K562 (cell line): ENCODE data around the gene C1orf87. TPM values are rescaled to one million over a fixed set of nuclear protein-coding genes. Genes with fewer than 3 reads are reported as not detected.

Experiments
- ATAC-seq: fragments of 200-7000 bp; cut with Tn5 transposase; 3 replicates; pipeline ENCODE4 v1.9.1; 2020; ENCODE audit warnings: moderate library complexity
- BruUV-seq: library from RNA; stranded (reverse); fragments of 400-500 nt; replicated peaks from 2 replicates; lab custom pipeline; 2021; lab: Mats Ljungman, UMichigan
- CTCF ChIA-PET: fragments of 300-600 bp; formaldehyde crosslinking; extraction: SDS; loops from one replicate; lab custom pipeline; 2021; ENCODE audit warnings: low intra/inter-chr PET ratio; lab: Yijun Ruan, JAX
- POLR2A ChIA-PET: fragments of 300-600, 350-650 bp; sonication (Branson Sonifier 250); formaldehyde crosslinking; extraction: SDS; loops from one replicate; lab custom pipeline; 2021; ENCODE audit warnings: antibody characterized with exemption, inconsistent platforms; lab: Yijun Ruan, JAX
- DNase-seq, 4 experiments: peaks; one replicate each; pipeline versions ENCODE4 v3.0.0 to v3.0.0-alpha.2; 2011 to 2018; ENCODE audit warnings: low spot score in 3 of 4, mixed read lengths in 3 of 4; ENCODE audit errors: extremely low read depth in 1 of 4
- FAIRE-seq: peaks from 2 replicates; lab custom pipeline; 2011; peaks lifted over from hg19 to GRCh38; lab: Jason Lieb, UNC
- H2AFZ ChIP-seq: 2 replicates; pipeline ENCODE4 v1.6.0; 2011; ENCODE audit warnings: low read depth, low read length, control low read depth, inconsistent platforms
- H3K27ac ChIP-seq: fragments of 200-600 bp; 3 replicates; pipeline ENCODE4 v1.8.0; 2011; ENCODE audit warnings: low read depth, mild to moderate bottlenecking, control low read depth, inconsistent platforms, low read length, moderate library complexity, mixed read lengths; ENCODE audit errors: extremely low read depth
- H3K27me3 ChIP-seq, 2 experiments: fragments of 300-600 bp in 1 of 2; 2 replicates in 1 of 2; 3 replicates in 1 of 2; pipeline versions ENCODE4 v1.6.0 to v1.8.0; 2011; ENCODE audit warnings: inconsistent platforms in 2 of 2, low read length in 2 of 2, mild to moderate bottlenecking in 1 of 2, mixed read lengths in 1 of 2, moderate library complexity in 1 of 2; ENCODE audit not compliant: control insufficient read depth in 2 of 2, insufficient read depth in 2 of 2
- H3K36me3 ChIP-seq: fragments of 300-600 bp; 3 replicates; pipeline ENCODE4 v1.8.0; 2011; ENCODE audit warnings: mild to moderate bottlenecking, low read length, inconsistent platforms; ENCODE audit not compliant: control insufficient read depth, insufficient read depth
- H3K4me1 ChIP-seq, 2 experiments: fragments of 200-600 bp in 1 of 2; replicated peaks in 1 of 2; 2 replicates in 1 of 2; 3 replicates in 1 of 2; pipeline versions ENCODE4 v1.5.1 to v1.8.0; 2011; ENCODE audit warnings: inconsistent platforms in 2 of 2, low read length in 2 of 2, mild to moderate bottlenecking in 1 of 2, mixed read lengths in 1 of 2, moderate library complexity in 1 of 2; ENCODE audit not compliant: control insufficient read depth in 2 of 2, insufficient read depth in 2 of 2
- H3K4me2 ChIP-seq: 2 replicates; pipeline ENCODE4 v1.6.1; 2011; ENCODE audit warnings: low read length, control low read depth, inconsistent platforms, mixed read lengths; ENCODE audit not compliant: insufficient read depth
- H3K4me3 ChIP-seq: fragments of 200-600 bp; sonication (generic), shearing (Covaris generic); 2 replicates; pipeline ENCODE4 v1.5.1; 2016; ENCODE audit warnings: control low read depth, inconsistent platforms
- H3K79me2 ChIP-seq: fragments of 200-600 bp; 3 replicates; pipeline ENCODE4 v1.8.0; 2011; ENCODE audit warnings: low read length, inconsistent platforms; ENCODE audit not compliant: control insufficient read depth, insufficient read depth
- H3K9ac ChIP-seq, 2 experiments: 2 replicates each; pipeline versions ENCODE4 v1.6.0 to v1.6.1; 2011; ENCODE audit warnings: low read depth in 2 of 2, low read length in 2 of 2, control low read depth in 1 of 2, inconsistent platforms in 1 of 2, mild to moderate bottlenecking in 1 of 2, mixed read lengths in 1 of 2; ENCODE audit not compliant: insufficient read depth in 1 of 2
- H3K9me1 ChIP-seq: one replicate; pipeline ENCODE4 v1.6.0; 2011; ENCODE audit warnings: inconsistent platforms, mild to moderate bottlenecking, low read length, moderate library complexity; ENCODE audit not compliant: control insufficient read depth, insufficient read depth
- H3K9me3 ChIP-seq: replicated peaks from 2 replicates; pipeline ENCODE4 v1.5.1; 2011; ENCODE audit warnings: low read depth, low read length, inconsistent platforms; ENCODE audit not compliant: control insufficient read depth, insufficient read depth
- H4K20me1 ChIP-seq: replicated peaks from 2 replicates; pipeline ENCODE4 v1.6.1; 2011; ENCODE audit warnings: low read length, inconsistent platforms, mixed read lengths; ENCODE audit not compliant: control insufficient read depth, insufficient read depth
- CTCF ChIP-seq, 3 experiments: IDR thresholded peaks in 2 of 3; conservative IDR thresholded peaks in 1 of 3; 2 replicates each; pipeline ENCODE4 v1.5.1; 2011 to 2012; ENCODE audit warnings: low read length in 3 of 3, mild to moderate bottlenecking in 3 of 3, control low read depth in 2 of 3, improper control_type of control experiment in 1 of 3, inconsistent platforms in 1 of 3, low read depth in 1 of 3, mixed read lengths in 1 of 3, moderate library complexity in 1 of 3; ENCODE audit not compliant: insufficient read depth in 2 of 3
- DIDO1 ChIP-seq: fragments of 450-650 bp; IDR thresholded peaks from 2 replicates; pipeline ENCODE4 v1.6.1; 2016; ENCODE audit warnings: low read depth, missing biosample characterization, missing genetic modification characterization
- HES1 ChIP-seq: fragments of 450-650 bp; IDR thresholded peaks from 2 replicates; pipeline ENCODE4 v1.6.1; 2016; ENCODE audit warnings: low read depth, mild to moderate bottlenecking, moderate library complexity
- HOXB6 ChIP-seq: fragments of 250-450 bp; sonication (Bioruptor Pico); IDR thresholded peaks from 2 replicates; pipeline ENCODE4 v1.5.1; 2022; ENCODE audit warnings: mild to moderate bottlenecking, borderline replicate concordance
- KLF1 ChIP-seq: fragments of 450-650 bp; IDR thresholded peaks from 2 replicates; pipeline ENCODE4 v1.6.1; 2016; ENCODE audit warnings: missing genetic modification characterization, missing compliant biosample characterization
- MED1 ChIP-seq: sonication (generic); formaldehyde crosslinking; IDR thresholded peaks from 2 replicates; pipeline ENCODE4 v1.8.1; 2023; ENCODE audit warnings: missing genetic modification reagents, borderline replicate concordance
- RAD21 ChIP-seq, 2 experiments: fragments of 250-450 bp in 1 of 2; fragments of 450-650 bp in 1 of 2; sonication (Bioruptor Pico) in 1 of 2; formaldehyde crosslinking in 1 of 2; IDR thresholded peaks in 1 of 2; conservative IDR thresholded peaks in 1 of 2; 2 replicates each; pipeline versions ENCODE4 v1.4.0 to v1.8.0; 2020 to 2022; ENCODE audit warnings: mild to moderate bottlenecking in 2 of 2, moderate library complexity in 1 of 2
- SMC3 ChIP-seq: conservative IDR thresholded peaks from 2 replicates; pipeline ENCODE4 v1.6.1; 2011; ENCODE audit warnings: low read depth, low read length, improper control_type of control experiment; ENCODE audit not compliant: insufficient read depth
- YBX1 ChIP-seq: fragments of 450-650 bp; IDR thresholded peaks from 2 replicates; pipeline ENCODE4 v1.7.1; 2016; ENCODE audit warnings: mild to moderate bottlenecking
- YY1 ChIP-seq, 3 experiments: IDR thresholded peaks; 2 replicates each; pipeline ENCODE4 v1.6.1; 2011; ENCODE audit warnings: low read length in 2 of 3, mild to moderate bottlenecking in 2 of 3, moderate library complexity in 2 of 3, borderline replicate concordance in 1 of 3, control low read depth in 1 of 3, low read depth in 1 of 3; ENCODE audit not compliant: insufficient read depth in 3 of 3, insufficient replicate concordance in 2 of 3, control insufficient read depth in 1 of 3, insufficient read length in 1 of 3; ENCODE audit errors: extremely low read depth in 1 of 3
- ZKSCAN8 ChIP-seq: fragments of 200-800 bp; sonication (Bioruptor generic); IDR thresholded peaks from 2 replicates; pipeline ENCODE4 v1.6.1; 2016; ENCODE audit warnings: missing genetic modification characterization, missing compliant biosample characterization
- ZNF408 ChIP-seq: fragments of 250-450 bp; sonication (Bioruptor Pico); IDR thresholded peaks from 2 replicates; pipeline ENCODE4 v1.4.0; 2020; ENCODE audit warnings: low read depth, mild to moderate bottlenecking, moderate library complexity
- ZNF586 ChIP-seq: fragments of 450-650 bp; formaldehyde crosslinking; conservative IDR thresholded peaks from 2 replicates; pipeline ENCODE4 v1.4.0; 2020; ENCODE audit warnings: mild to moderate bottlenecking, moderate library complexity
- ZNF699 ChIP-seq: fragments of 250-450 bp; sonication (Bioruptor Pico); IDR thresholded peaks from 2 replicates; pipeline ENCODE4 v1.8.0; 2021; ENCODE audit warnings: mild to moderate bottlenecking, moderate library complexity; ENCODE audit not compliant: insufficient replicate concordance
- WGBS: fragments of 100-300 bp; shearing (Covaris generic); methylation state at CpG from one replicate; pipeline ENCODE4 v1.1.6; 2016; ENCODE audit warnings: low coverage, mixed read lengths; ENCODE audit not compliant: insufficient coverage; ENCODE audit errors: missing lambda C conversion rate; 5-methylcytosine and 5-hydroxymethylcytosine counted together
- in situ Hi-C: fragments of 300-500 bp; cut with MboI; formaldehyde crosslinking; loops from 4 replicates; pipeline ENCODE4 v1.15.0; 2018; ENCODE audit warnings: inconsistent platforms, mixed read lengths
- intact Hi-C: fragments of 100-400 bp; cut with micrococcal nuclease; formaldehyde crosslinking; loops from 2 replicates; pipeline ENCODE4 v1.14.2; 2022
- polyA plus RNA-seq, 8 experiments: library from polyadenylated mRNA; depleted of rRNA in 4 of 8; stranded (reverse) in 5 of 8; unstranded in 3 of 8; fragments of >200 nt; fragmentation: Nextera tagmentation in 2 of 8; fragmentation: Illumina TruSeq in 1 of 8; extraction: Ambion mirVana in 2 of 8; extraction: Trizol in 1 of 8; gene quantifications; 2 replicates each; pipeline versions ENCODE4 v1.2.1 to v1.2.3, GENCODE V29; 2011 to 2014; ENCODE audit warnings: inconsistent platforms in 1 of 8, missing spikeins in 1 of 8
- total RNA-seq, 7 experiments: library from RNA; depleted of rRNA in 6 of 7; stranded (reverse); fragments of >200 nt in 6 of 7; fragmentation: Illumina TruSeq in 2 of 7; extraction: Trizol in 2 of 7; gene quantifications; 2 replicates each; pipeline versions ENCODE4 v1.2.1 to v1.2.3, GENCODE V29; 2011 to 2021; ENCODE audit warnings: low replicate concordance in 1 of 7
- TF ChIP-seq, protein P1 (sequence below): fragments of 450-650 bp; formaldehyde crosslinking; IDR thresholded peaks from 2 replicates; pipeline ENCODE4 v1.4.0; 2020; ENCODE audit warnings: mild to moderate bottlenecking

The C1orf87 gene
- total and polyA plus RNA-seq, 9 of the 15 experiments (the other 6 are each of a cell fraction or from before 2014, with no cell fraction given): not detected

DNA sequence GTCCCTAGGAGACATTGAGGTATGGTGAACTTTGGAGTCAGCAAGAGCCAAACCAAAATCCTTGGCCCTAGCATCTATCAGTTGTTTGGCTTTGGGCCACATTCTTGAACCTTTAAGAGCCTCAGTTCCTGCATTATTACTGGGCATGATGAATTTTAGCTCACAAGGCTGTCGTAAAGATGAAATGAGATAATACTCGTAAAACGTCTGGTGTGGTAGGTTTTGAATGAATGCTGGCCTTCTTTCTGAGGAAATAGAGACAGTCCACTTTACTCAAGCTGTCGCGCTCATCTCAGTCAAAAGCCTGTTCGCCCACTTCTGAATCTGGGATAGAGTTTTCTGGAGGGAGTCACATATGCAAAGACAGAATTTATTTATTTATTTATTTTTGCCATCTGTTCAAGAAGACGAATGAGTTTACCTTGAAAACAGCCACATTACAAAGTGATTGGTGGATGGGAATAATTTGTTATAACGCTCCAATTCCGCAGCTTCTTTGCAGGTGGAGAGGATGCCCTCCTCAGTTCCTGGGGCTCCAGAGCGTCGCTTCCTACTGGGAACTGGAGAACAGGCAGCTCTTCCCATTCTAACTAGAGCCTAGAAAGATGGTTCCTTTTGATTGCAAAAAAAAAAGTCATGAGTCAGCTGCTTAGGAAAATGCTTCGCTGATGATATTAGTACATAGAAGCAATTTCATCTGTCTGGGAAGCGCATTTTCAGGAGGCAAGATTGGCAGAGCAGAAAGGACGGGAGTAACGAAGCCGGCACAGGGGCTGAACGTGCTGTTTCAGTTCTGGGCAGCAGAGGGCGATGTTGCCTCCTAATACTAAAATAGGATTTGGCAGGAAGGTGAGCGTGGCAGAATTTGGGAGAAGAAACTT is 97.1 kb downstream of the C1orf87 start (continued):
- TF ChIP-seq SMC3: peak; percentile 62
- TF ChIP-seq CTCF (IDR thresholded peaks at IDR 0.05 in 2 of 3, conservative IDR thresholded peaks at IDR 0.05 in 1 of 3; ENCODE audit: insufficient read depth in 2 of 3, low read depth in 1 of 3, low read length in 3 of 3): peak; percentile 63 to 85 (median 75)
- TF ChIP-seq RAD21 (CRISPR knock-in tag; conservative IDR thresholded peaks at IDR 0.05 in 1 of 2, IDR thresholded peaks at IDR 0.05 in 1 of 2): peak; percentile 47 to 66; a peak in 3 of 4 replicates
- no peak for TF ChIP-seq KLF1

GRCh38 chr1:59973719-59974118 is 99.9 kb downstream of the C1orf87 start:
- H3K9me1 ChIP-seq: no peaks in the 10 kb centered on the region
- intact Hi-C loops: loop anchor here (5.0 to 10.0 kb wide), 2 partner anchors 311 to 999 kb away; no protein-coding TSS in a partner anchor
- FAIRE-seq: no peak
- H3K9me3 ChIP-seq: no peaks in the 10 kb centered on the region
- H4K20me1 ChIP-seq: no peaks in the 10 kb centered on the region
- H3K4me3 ChIP-seq: no peak overlapping the region
- no peaks in the 10 kb centered on the region for H3K79me2 ChIP-seq
- H3K4me2 ChIP-seq: no peak overlapping the region
- ChIA-PET POLR2A (no interaction called here), CTCF (no interaction called here)
- ATAC-seq: no peak
- no peak overlapping the region for H3K27ac ChIP-seq
- peaks cover 0 to 3% of the 10 kb centered on the region in 2 experiments; a peak in 1 of 5 replicates for H3K4me1 ChIP-seq
- H2AFZ ChIP-seq: no peak overlapping the region
- WGBS: 0% methylated on average over 1 of the region's 1 CpG
- H3K36me3 ChIP-seq: no peaks in the 10 kb centered on the region
- BruUV-seq: no TSS peak
- peaks cover 7 to 10% of the 10 kb centered on the region in 2 experiments; a peak in 2 of 5 replicates for H3K27me3 ChIP-seq
- no peak overlapping the region for H3K9ac ChIP-seq
- DNase-seq: no peak
- in situ Hi-C loops: loop anchor here (10.0 kb wide), 1 partner anchor 1871 kb away; no protein-coding TSS in a partner anchor
- TF ChIP-seq MED1 (CRISPR knock-in tag): no peak
- no peak for TF ChIP-seq HES1
- no peak for TF ChIP-seq ZNF408 (CRISPR knock-in tag)
- no peak for TF ChIP-seq HOXB6 (CRISPR knock-in tag)
- TF ChIP-seq YBX1: no peak
- TF ChIP-seq YY1 (IDR thresholded peaks at IDR 0.05; ENCODE audit: borderline replicate concordance in 1 of 3, control insufficient read depth in 1 of 3, extremely low read depth in 1 of 3, insufficient read depth in 3 of 3, insufficient read length in 1 of 3, insufficient replicate concordance in 2 of 3, low read depth in 1 of 3, low read length in 2 of 3): no peak
- TF ChIP-seq, protein P1, sequence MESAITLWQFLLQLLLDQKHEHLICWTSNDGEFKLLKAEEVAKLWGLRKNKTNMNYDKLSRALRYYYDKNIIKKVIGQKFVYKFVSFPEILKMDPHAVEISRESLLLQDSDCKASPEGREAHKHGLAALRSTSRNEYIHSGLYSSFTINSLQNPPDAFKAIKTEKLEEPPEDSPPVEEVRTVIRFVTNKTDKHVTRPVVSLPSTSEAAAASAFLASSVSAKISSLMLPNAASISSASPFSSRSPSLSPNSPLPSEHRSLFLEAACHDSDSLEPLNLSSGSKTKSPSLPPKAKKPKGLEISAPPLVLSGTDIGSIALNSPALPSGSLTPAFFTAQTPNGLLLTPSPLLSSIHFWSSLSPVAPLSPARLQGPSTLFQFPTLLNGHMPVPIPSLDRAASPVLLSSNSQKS (CRISPR knock-in tag): no peak
- TF ChIP-seq ZNF699 (CRISPR knock-in tag): no peak
- no peak for TF ChIP-seq ZKSCAN8 (CRISPR knock-in tag)
- no peak for TF ChIP-seq ZNF586 (CRISPR knock-in tag)
- TF ChIP-seq DIDO1 (tag): no peak
